GM12878 (cell line): ENCODE results near the gene NSG2. TPM values are rescaled to one million over a fixed set of nuclear protein-coding genes. Genes with fewer than 3 reads are reported as not detected.

Experiments
- ATAC-seq: fragments of 200-7000 bp; cut with Tn5 transposase; 3 replicates; pipeline ENCODE4 v1.9.1; 2020; ENCODE audit warnings: mild to moderate bottlenecking, moderate library complexity
- BruUV-seq: library from RNA; stranded (reverse); fragments of 400-500 nt; replicated peaks from 2 replicates; lab custom pipeline; 2021; lab: Mats Ljungman, UMichigan
- CTCF ChIA-PET: fragments of 300-600 bp; sonication (Branson Sonifier 250); formaldehyde crosslinking; extraction: SDS; loops from one replicate; lab custom pipeline; 2021; ENCODE audit warnings: inconsistent platforms; lab: Yijun Ruan, JAX
- POLR2A ChIA-PET: fragments of 350-600 bp; formaldehyde crosslinking; extraction: SDS; loops from one replicate; lab custom pipeline; 2021; ENCODE audit warnings: inconsistent platforms; lab: Charles Lee
- RAD21 ChIA-PET: fragments of 300-600 bp; sonication (Branson Sonifier 250); formaldehyde crosslinking; loops from one replicate; lab custom pipeline; 2023; ENCODE audit warnings: antibody characterized with exemption; ENCODE audit not compliant: unreplicated experiment; lab: Charles Lee
- SMC1A ChIA-PET: fragments of 300-600 bp; sonication (Branson Sonifier 250); formaldehyde crosslinking; loops from one replicate; lab custom pipeline; 2023; ENCODE audit not compliant: unreplicated experiment, uncharacterized antibody; lab: Charles Lee
- DNase-seq: peaks from one replicate; pipeline ENCODE4 v3.0.0-alpha.2; 2011; ENCODE audit warnings: low read depth, low spot score
- FAIRE-seq: peaks from 3 replicates; lab custom pipeline; 2011; peaks lifted over from hg19 to GRCh38; lab: Jason Lieb, UNC
- H2AFZ ChIP-seq: 2 replicates; pipeline ENCODE4 v1.6.0; 2011; ENCODE audit warnings: low read depth, low read length, control low read depth; ENCODE audit not compliant: control insufficient read depth
- H3K27ac ChIP-seq: 2 replicates; pipeline ENCODE4 v1.5.1; 2011; ENCODE audit warnings: control low read depth; ENCODE audit not compliant: control insufficient read depth, insufficient read depth
- H3K27me3 ChIP-seq, 2 experiments: replicated peaks in 1 of 2; 2 replicates each; pipeline versions ENCODE4 v1.6.0 to v1.6.1; 2011; ENCODE audit warnings: low read length in 1 of 2; ENCODE audit not compliant: control insufficient read depth in 2 of 2, insufficient read depth in 2 of 2
- H3K36me3 ChIP-seq, 2 experiments: 2 replicates each; pipeline ENCODE4 v1.5.1; 2011; ENCODE audit warnings: low read length in 1 of 2; ENCODE audit not compliant: control insufficient read depth in 2 of 2, insufficient read depth in 2 of 2
- H3K4me1 ChIP-seq: 2 replicates; pipeline ENCODE4 v1.6.1; 2011; ENCODE audit warnings: mild to moderate bottlenecking, low read length, moderate library complexity, mixed read lengths; ENCODE audit not compliant: control insufficient read depth, insufficient read depth
- H3K4me2 ChIP-seq: 2 replicates; pipeline ENCODE4 v1.6.0; 2011; ENCODE audit warnings: control low read depth; ENCODE audit not compliant: control insufficient read depth, insufficient read depth
- H3K4me3 ChIP-seq: fragments of 200-600 bp; sonication (generic); 2 replicates; pipeline ENCODE4 v1.5.1; 2016
- H3K79me2 ChIP-seq: 2 replicates; pipeline ENCODE4 v1.6.0; 2011; ENCODE audit warnings: low read length; ENCODE audit not compliant: control insufficient read depth, insufficient read depth
- H3K9ac ChIP-seq: 2 replicates; pipeline ENCODE4 v1.8.0; 2011; ENCODE audit warnings: low read length, control low read depth, mixed read lengths; ENCODE audit not compliant: control insufficient read depth, insufficient read depth
- H3K9me3 ChIP-seq: replicated peaks from 3 replicates; pipeline ENCODE4 v1.5.1; 2011; ENCODE audit warnings: mild to moderate bottlenecking, low read length; ENCODE audit not compliant: control insufficient read depth, insufficient read depth
- H4K20me1 ChIP-seq: 2 replicates; pipeline ENCODE4 v1.6.0; 2011; ENCODE audit not compliant: control insufficient read depth, insufficient read depth
- FOXK2 ChIP-seq: fragments of 450-650 bp; IDR thresholded peaks from 2 replicates; pipeline ENCODE4 v1.6.1; 2017; ENCODE audit warnings: mild to moderate bottlenecking, moderate library complexity
- WGBS: methylation state at CpG from one replicate; pipeline ENCODE4 v1.1.6; 2016; ENCODE audit warnings: low lambda C conversion rate; ENCODE audit not compliant: insufficient replicate concordance, insufficient coverage; ENCODE audit errors: missing lambda C conversion rate; 5-methylcytosine and 5-hydroxymethylcytosine counted together
- in situ Hi-C: fragments of 300-500 bp; cut with MboI; formaldehyde crosslinking; loops from 9 replicates; pipeline ENCODE4 v1.14.3; 2018; ENCODE audit warnings: mixed read lengths
- intact Hi-C: fragments of 100-400 bp; cut with micrococcal nuclease; formaldehyde crosslinking; loops from one replicate; pipeline ENCODE4 v1.14.2; 2022; ENCODE audit not compliant: unreplicated experiment
- polyA plus RNA-seq, 11 experiments: library from polyadenylated mRNA; depleted of rRNA in 4 of 11; unstranded in 6 of 11; stranded (reverse) in 5 of 11; fragments of >200 nt; fragmentation: Nextera tagmentation in 4 of 11; fragmentation: Illumina TruSeq in 1 of 11; extraction: Ambion mirVana in 4 of 11; extraction: Trizol in 1 of 11; gene quantifications; 1 replicate in 1 of 11; 2 replicates in 10 of 11; pipeline versions ENCODE4 v1.2.1 to v1.2.3, GENCODE V29; 2011 to 2016; ENCODE audit warnings: inconsistent platforms in 2 of 11, missing spikeins in 2 of 11, low read depth in 1 of 11
- total RNA-seq, 4 experiments: library from RNA; depleted of rRNA in 3 of 4; stranded (reverse); fragments of >200 nt in 3 of 4; fragmentation: Illumina TruSeq in 1 of 4; extraction: Trizol in 1 of 4; gene quantifications; 2 replicates each; pipeline versions ENCODE4 v1.2.1 to v1.2.3, GENCODE V29; 2013 to 2021
- TF ChIP-seq, protein P1 (sequence below), 3 experiments: IDR thresholded peaks in 2 of 3; conservative IDR thresholded peaks in 1 of 3; 2 replicates each; pipeline ENCODE4 v1.5.1; 2011; ENCODE audit warnings: low read depth in 3 of 3, low read length in 3 of 3, mild to moderate bottlenecking in 3 of 3, control low read depth in 2 of 3, moderate library complexity in 2 of 3, inconsistent platforms in 1 of 3, mixed read lengths in 1 of 3; ENCODE audit not compliant: control insufficient read depth in 2 of 3, insufficient read depth in 1 of 3; ENCODE audit errors: extremely low read depth in 1 of 3

The NSG2 gene
- total and polyA plus RNA-seq, 10 of the 15 experiments (the other 5 are each of a cell fraction or from before 2014, with no cell fraction given): 0.04 to 0.14 TPM; not detected in 8

DNA sequence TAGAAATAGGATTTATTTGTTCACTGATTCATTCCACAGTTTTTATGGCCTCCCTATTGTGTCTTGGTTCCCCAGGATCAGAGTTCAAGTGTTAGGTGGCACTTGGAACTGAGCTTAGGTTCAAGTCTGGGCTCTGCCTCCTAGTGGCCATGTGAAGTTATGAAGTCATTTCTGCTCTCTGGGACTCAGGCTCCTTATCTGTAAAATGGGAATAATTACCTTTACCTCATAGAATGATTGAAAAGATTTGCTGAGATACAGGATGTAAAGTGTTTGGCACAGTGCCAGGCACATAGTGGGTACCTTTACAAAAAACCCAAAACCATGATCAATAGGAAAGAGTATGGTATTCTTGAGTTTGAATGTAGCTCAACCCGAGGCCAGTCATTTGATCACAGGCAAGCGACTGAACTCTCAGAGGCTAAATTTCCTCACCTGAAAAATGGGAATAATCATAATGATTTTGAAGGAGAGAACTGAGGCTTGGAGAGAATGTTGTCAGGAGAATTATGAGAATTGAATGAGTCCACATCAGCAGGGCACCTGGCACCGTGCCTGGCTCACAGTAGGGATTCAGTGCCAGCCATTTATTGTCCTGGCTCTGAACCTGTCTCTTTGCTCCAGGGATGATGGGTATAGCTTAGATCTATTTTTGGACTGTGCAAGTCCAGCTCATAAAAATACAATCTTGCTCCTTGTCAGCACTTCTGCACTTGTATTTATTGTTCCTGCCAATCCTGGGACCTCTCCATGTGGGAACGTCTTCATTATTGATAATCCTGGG is 10.8 kb downstream of the NSG2 start:
- POLR2A ChIA-PET: no interaction called here
- no peak for DNase-seq
- no peaks in the 10 kb centered on the region for H4K20me1 ChIP-seq
- in situ Hi-C loops: no loop called here
- RAD21 ChIA-PET: interaction anchor here (1.0 kb wide), 1 partner anchor 11 kb away, joined by 3 read pairs; the partner anchor contains the start of gene NSG2
- no peaks in the 10 kb centered on the region for H3K4me1 ChIP-seq
- intact Hi-C loops: no loop called here
- TF ChIP-seq, protein P1, sequence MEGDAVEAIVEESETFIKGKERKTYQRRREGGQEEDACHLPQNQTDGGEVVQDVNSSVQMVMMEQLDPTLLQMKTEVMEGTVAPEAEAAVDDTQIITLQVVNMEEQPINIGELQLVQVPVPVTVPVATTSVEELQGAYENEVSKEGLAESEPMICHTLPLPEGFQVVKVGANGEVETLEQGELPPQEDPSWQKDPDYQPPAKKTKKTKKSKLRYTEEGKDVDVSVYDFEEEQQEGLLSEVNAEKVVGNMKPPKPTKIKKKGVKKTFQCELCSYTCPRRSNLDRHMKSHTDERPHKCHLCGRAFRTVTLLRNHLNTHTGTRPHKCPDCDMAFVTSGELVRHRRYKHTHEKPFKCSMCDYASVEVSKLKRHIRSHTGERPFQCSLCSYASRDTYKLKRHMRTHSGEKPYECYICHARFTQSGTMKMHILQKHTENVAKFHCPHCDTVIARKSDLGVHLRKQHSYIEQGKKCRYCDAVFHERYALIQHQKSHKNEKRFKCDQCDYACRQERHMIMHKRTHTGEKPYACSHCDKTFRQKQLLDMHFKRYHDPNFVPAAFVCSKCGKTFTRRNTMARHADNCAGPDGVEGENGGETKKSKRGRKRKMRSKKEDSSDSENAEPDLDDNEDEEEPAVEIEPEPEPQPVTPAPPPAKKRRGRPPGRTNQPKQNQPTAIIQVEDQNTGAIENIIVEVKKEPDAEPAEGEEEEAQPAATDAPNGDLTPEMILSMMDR (IDR thresholded peaks at IDR 0.05 in 2 of 3, conservative IDR thresholded peaks at IDR 0.05 in 1 of 3; ENCODE audit: control insufficient read depth in 2 of 3, extremely low read depth in 1 of 3, insufficient read depth in 1 of 3, low read depth in 3 of 3, low read length in 3 of 3): peak; percentile 10 to 40 (median 38); a peak in 5 of 6 replicates
- TF ChIP-seq FOXK2: no peak
- CTCF ChIA-PET: interaction anchor here (0.7 to 3.6 kb wide), 13 partner anchors 10 to 441 kb away, joined by 3 to 17 read pairs (median 3); partner anchors contain the start of genes BOD1 and NSG2
- no peak overlapping the region for H3K4me2 ChIP-seq
- H3K27ac ChIP-seq: no peak overlapping the region
- H3K4me3 ChIP-seq: no peak overlapping the region
- no peaks in the 10 kb centered on the region for H3K79me2 ChIP-seq
- H3K9me3 ChIP-seq: no peaks in the 10 kb centered on the region
- 51% methylated on average over 4 of the region's 4 CpGs for WGBS
- no peak overlapping the region for H3K9ac ChIP-seq
- H3K36me3 ChIP-seq: no peaks in the 10 kb centered on the region
- no peak for FAIRE-seq
- no peak overlapping the region for H2AFZ ChIP-seq
- peak; percentile 56 for ATAC-seq
- SMC1A ChIA-PET: interaction anchor here (0.6 to 1.4 kb wide), 3 partner anchors 255 to 306 kb away, joined by 3 to 4 read pairs (median 3); no protein-coding TSS in a partner anchor
- H3K27me3 ChIP-seq: no peaks in the 10 kb centered on the region; a peak in 1 of 4 replicates
- no TSS peak for BruUV-seq
